ENCODE measurements around the gene TUBB6. TPM values are rescaled to one million over a fixed set of nuclear protein-coding genes. Genes with fewer than 3 reads are reported as not detected.

TUBB6 gene
- total and polyA plus RNA-seq, 2 donors from 2014 or later, result 25.9 to 98.9 TPM

- peak overlapping the region in 2 of 3 donors; percentile 61 to 80 for H3K9ac ChIP-seq (ENCODE audit: low read length in 3 of 3)
- H3K4me3 ChIP-seq (ENCODE audit: low read length in 3 of 3), result peak overlapping the region; percentile 30 to 56 (median 46)
- H3K27me3 ChIP-seq (ENCODE audit: control insufficient read depth, insufficient read depth, low read length), result no peaks in the 10 kb centered on the region
- H3K36me3 ChIP-seq (ENCODE audit: control insufficient read depth in 2 of 3, insufficient read depth in 3 of 3, low read length in 3 of 3), result no peaks in the 10 kb centered on the region
- peaks cover 0 to 5% (median 3%) of the 10 kb centered on the region in 3 donors for H3K4me1 ChIP-seq (ENCODE audit: control insufficient read depth in 2 of 3, insufficient read depth in 2 of 3, low read depth in 1 of 3, low read length in 3 of 3)
- H3K9me3 ChIP-seq (ENCODE audit: control insufficient read depth in 2 of 3, insufficient read depth in 1 of 3, low read length in 3 of 3), result no peaks in the 10 kb centered on the region
- no peak for TF ChIP-seq CTCF (IDR thresholded peaks at IDR 0.05; ENCODE audit: borderline replicate concordance, extremely low read depth, insufficient read depth)
- intact Hi-C loops (cut with DNase I), result no loop called here
- FAIRE-seq (no peak), DNase-seq (peak; percentile 79 to 93 (median 84))
- peak overlapping the region; percentile 88 to 91 for H3K27ac ChIP-seq (ENCODE audit: low read depth in 2 of 2, low read length in 2 of 2)
Observed at GRCh38 chr18:12278741-12279682, 29.0 kb upstream of the TUBB6 start.

DNA sequence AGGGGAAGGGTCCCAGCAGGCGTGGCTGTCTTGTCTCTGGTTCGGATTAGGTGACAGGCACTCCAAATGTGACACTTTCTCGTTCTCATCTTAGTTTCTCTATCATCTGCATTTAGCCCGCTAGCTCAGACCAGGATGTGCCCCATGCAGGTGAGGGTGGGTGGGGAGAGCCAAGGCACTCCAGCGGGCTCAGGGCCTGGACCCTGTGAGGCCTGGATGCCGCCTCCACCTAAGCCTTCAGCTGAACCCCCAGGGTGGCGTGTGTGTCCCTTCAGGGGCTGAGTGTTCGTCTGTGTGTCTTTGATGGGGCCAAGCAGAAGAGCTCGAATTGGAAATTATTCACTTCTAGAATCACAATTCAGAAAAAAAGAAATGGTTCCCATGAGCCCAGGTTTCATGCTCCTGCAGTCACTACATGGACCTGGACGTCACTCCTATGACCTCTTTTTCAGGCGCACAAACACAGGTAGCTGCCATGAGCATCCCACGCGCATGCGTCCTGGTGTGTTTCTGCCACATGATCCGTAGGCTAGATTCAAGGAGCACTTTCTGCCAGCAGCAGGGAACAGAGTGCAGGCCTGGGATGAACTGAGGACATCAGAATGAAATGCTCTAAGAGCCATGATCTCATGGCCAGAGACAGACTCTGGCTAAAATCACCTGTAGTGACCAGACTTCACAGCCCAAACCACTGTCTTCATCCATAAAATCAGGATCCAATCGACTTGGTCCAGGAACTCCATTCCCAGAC, 28.1 kb upstream of the TUBB6 start:
- peaks cover 0 to 5% (median 3%) of the 10 kb centered on the region in 3 donors for H3K4me1 ChIP-seq (ENCODE audit: control insufficient read depth in 2 of 3, insufficient read depth in 2 of 3, low read depth in 1 of 3, low read length in 3 of 3)
- no peaks in the 10 kb centered on the region for H3K27me3 ChIP-seq (ENCODE audit: control insufficient read depth, insufficient read depth, low read length)
- H3K9me3 ChIP-seq (ENCODE audit: control insufficient read depth in 2 of 3, insufficient read depth in 1 of 3, low read length in 3 of 3), result no peaks in the 10 kb centered on the region
- TF ChIP-seq CTCF (IDR thresholded peaks at IDR 0.05; ENCODE audit: borderline replicate concordance, extremely low read depth, insufficient read depth), result no peak
- DNase-seq (no peak), FAIRE-seq (no peak)
- H3K36me3 ChIP-seq (ENCODE audit: control insufficient read depth in 2 of 3, insufficient read depth in 3 of 3, low read length in 3 of 3), result no peaks in the 10 kb centered on the region
- intact Hi-C loops (cut with DNase I), result no loop called here
- H3K4me3 ChIP-seq (ENCODE audit: low read length in 3 of 3), result no peak overlapping the region
- H3K27ac ChIP-seq (ENCODE audit: low read depth in 2 of 2, low read length in 2 of 2), result peak overlapping the region; percentile 88 to 91
- peak overlapping the region in 1 of 3 donors; percentile 80 for H3K9ac ChIP-seq (ENCODE audit: low read length in 3 of 3)

DNA sequence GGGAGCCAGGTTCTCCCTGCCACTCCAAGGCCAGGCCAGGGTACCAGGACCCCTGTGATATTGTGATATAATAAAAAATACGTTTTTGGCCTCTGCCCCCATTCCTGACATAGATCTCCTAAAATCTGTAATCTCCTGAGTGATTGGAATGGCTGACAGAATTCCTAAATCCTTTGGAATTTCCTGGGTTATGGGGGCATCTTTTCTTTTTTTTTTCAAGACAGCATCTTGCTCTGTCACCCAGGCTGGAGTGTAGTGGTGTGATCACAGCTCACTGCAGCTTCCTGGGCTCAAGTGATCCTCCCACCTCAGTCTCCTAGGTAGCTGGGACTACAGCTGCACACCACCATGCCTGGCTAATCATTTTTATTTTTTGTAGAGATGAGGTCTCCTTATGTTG, 26.2 kb upstream of the TUBB6 start:
- no peaks in the 10 kb centered on the region for H3K36me3 ChIP-seq (ENCODE audit: control insufficient read depth in 2 of 3, insufficient read depth in 3 of 3, low read length in 3 of 3)
- H3K4me3 ChIP-seq (ENCODE audit: low read length in 3 of 3), result no peak overlapping the region
- H3K9ac ChIP-seq (ENCODE audit: low read length in 3 of 3), result no peak overlapping the region
- no peak for FAIRE-seq
- peaks cover 0 to 5% (median 3%) of the 10 kb centered on the region in 3 donors for H3K4me1 ChIP-seq (ENCODE audit: control insufficient read depth in 2 of 3, insufficient read depth in 2 of 3, low read depth in 1 of 3, low read length in 3 of 3)
- no peak for TF ChIP-seq CTCF (IDR thresholded peaks at IDR 0.05; ENCODE audit: borderline replicate concordance, extremely low read depth, insufficient read depth)
- intact Hi-C loops (cut with DNase I), result no loop called here
- H3K27me3 ChIP-seq (ENCODE audit: control insufficient read depth, insufficient read depth, low read length), result no peaks in the 10 kb centered on the region
- no peak overlapping the region for H3K27ac ChIP-seq (ENCODE audit: low read depth in 2 of 2, low read length in 2 of 2)
- H3K9me3 ChIP-seq (ENCODE audit: control insufficient read depth in 2 of 3, insufficient read depth in 1 of 3, low read length in 3 of 3), result no peaks in the 10 kb centered on the region
- no peak for DNase-seq
